ENCODE results near the gene CRADD. TPM values are rescaled to one million over a fixed set of nuclear protein-coding genes. Genes with fewer than 3 reads are reported as not detected.
"Not testable (repeated sequence)": the region's sequence is repeated elsewhere in the genome, so short reads cannot be mapped to it uniquely, and the experiment has no call there.

CRADD gene
- total RNA-seq, 1 donor from 2014 or later = 18.7 TPM

GRCh38 chr12:93737457-93738198 lies 60.5 kb downstream of the CRADD start:
- DNase-seq (ENCODE audit: low spot score) = no peak

- no peak for DNase-seq (ENCODE audit: low spot score)
Observed at GRCh38 chr12:93738199-93739058, 61.3 kb downstream of the CRADD start.

GRCh38 chr12:93740751-93741150 lies 63.6 kb downstream of the CRADD start:
- no peak for DNase-seq (ENCODE audit: low spot score)

GRCh38 chr12:93741659-93742109 lies 64.5 kb downstream of the CRADD start:
- no peak for DNase-seq (ENCODE audit: low spot score)

GRCh38 chr12:93742110-93742934 lies 65.1 kb downstream of the CRADD start:
- peak; percentile 66 for DNase-seq (ENCODE audit: low spot score)

- no peak for DNase-seq (ENCODE audit: low spot score)
Observed at GRCh38 chr12:93743229-93743998, 66.2 kb downstream of the CRADD start.

- DNase-seq (ENCODE audit: low spot score) = no peak
Observed at GRCh38 chr12:93743999-93744689, 67.0 kb downstream of the CRADD start.

- no peak for DNase-seq (ENCODE audit: low spot score)
Observed at GRCh38 chr12:93745286-93745685, 68.1 kb downstream of the CRADD start.

GRCh38 chr12:93746572-93747168 lies 69.5 kb downstream of the CRADD start:
- no peak for DNase-seq (ENCODE audit: low spot score)

GRCh38 chr12:93748672-93749383 lies 71.7 kb downstream of the CRADD start:
- DNase-seq (ENCODE audit: low spot score) = no peak

GRCh38 chr12:93749515-93749914 lies 72.3 kb downstream of the CRADD start:
- DNase-seq (ENCODE audit: low spot score) = peak; percentile 39

- DNase-seq (ENCODE audit: low spot score) = no peak
Observed at GRCh38 chr12:93750056-93750455, 72.9 kb downstream of the CRADD start.

- peak; percentile 37 for DNase-seq (ENCODE audit: low spot score)
Observed at GRCh38 chr12:93751864-93752610, 74.9 kb downstream of the CRADD start.

- DNase-seq (ENCODE audit: low spot score) = no peak
Observed at GRCh38 chr12:93753285-93753684, 76.1 kb downstream of the CRADD start.

GRCh38 chr12:93753838-93754429 lies 76.8 kb downstream of the CRADD start:
- peak; percentile 22 for DNase-seq (ENCODE audit: low spot score)

- DNase-seq (ENCODE audit: low spot score) = not testable (repeated sequence)
Observed at GRCh38 chr12:93754859-93755258, 77.7 kb downstream of the CRADD start.

- no peak for DNase-seq (ENCODE audit: low spot score)
Observed at GRCh38 chr12:93756288-93756687, 79.1 kb downstream of the CRADD start.

All from ureter (tissue), 1 donor.